K562 (cell line): ENCODE results near the gene SLC25A34. TPM values are rescaled to one million over a fixed set of nuclear protein-coding genes. Genes with fewer than 3 reads are reported as not detected.

Experiments used
- ATAC-seq: fragments of 200-7000 bp; cut with Tn5 transposase; 3 replicates; pipeline ENCODE4 v1.9.1; 2020; ENCODE audit warnings: moderate library complexity
- BruUV-seq: library from RNA; stranded (reverse); fragments of 400-500 nt; replicated peaks from 2 replicates; lab custom pipeline; 2021; lab: Mats Ljungman, UMichigan
- CTCF ChIA-PET: fragments of 300-600 bp; formaldehyde crosslinking; extraction: SDS; loops from one replicate; lab custom pipeline; 2021; ENCODE audit warnings: low intra/inter-chr PET ratio; lab: Yijun Ruan, JAX
- POLR2A ChIA-PET: fragments of 300-600, 350-650 bp; sonication (Branson Sonifier 250); formaldehyde crosslinking; extraction: SDS; loops from one replicate; lab custom pipeline; 2021; ENCODE audit warnings: antibody characterized with exemption, inconsistent platforms; lab: Yijun Ruan, JAX
- DNase-seq, 4 experiments: peaks; one replicate each; pipeline versions ENCODE4 v3.0.0 to v3.0.0-alpha.2; 2011 to 2018; ENCODE audit warnings: low spot score in 3 of 4, mixed read lengths in 3 of 4; ENCODE audit errors: extremely low read depth in 1 of 4
- FAIRE-seq: peaks from 2 replicates; lab custom pipeline; 2011; peaks lifted over from hg19 to GRCh38; lab: Jason Lieb, UNC
- H2AFZ ChIP-seq: 2 replicates; pipeline ENCODE4 v1.6.0; 2011; ENCODE audit warnings: low read depth, low read length, control low read depth, inconsistent platforms
- H3K27ac ChIP-seq: fragments of 200-600 bp; 3 replicates; pipeline ENCODE4 v1.8.0; 2011; ENCODE audit warnings: low read depth, mild to moderate bottlenecking, control low read depth, inconsistent platforms, low read length, moderate library complexity, mixed read lengths; ENCODE audit errors: extremely low read depth
- H3K27me3 ChIP-seq, 2 experiments: fragments of 300-600 bp in 1 of 2; 2 replicates in 1 of 2; 3 replicates in 1 of 2; pipeline versions ENCODE4 v1.6.0 to v1.8.0; 2011; ENCODE audit warnings: inconsistent platforms in 2 of 2, low read length in 2 of 2, mild to moderate bottlenecking in 1 of 2, mixed read lengths in 1 of 2, moderate library complexity in 1 of 2; ENCODE audit not compliant: control insufficient read depth in 2 of 2, insufficient read depth in 2 of 2
- H3K36me3 ChIP-seq: fragments of 300-600 bp; 3 replicates; pipeline ENCODE4 v1.8.0; 2011; ENCODE audit warnings: mild to moderate bottlenecking, low read length, inconsistent platforms; ENCODE audit not compliant: control insufficient read depth, insufficient read depth
- H3K4me1 ChIP-seq, 2 experiments: fragments of 200-600 bp in 1 of 2; replicated peaks in 1 of 2; 2 replicates in 1 of 2; 3 replicates in 1 of 2; pipeline versions ENCODE4 v1.5.1 to v1.8.0; 2011; ENCODE audit warnings: inconsistent platforms in 2 of 2, low read length in 2 of 2, mild to moderate bottlenecking in 1 of 2, mixed read lengths in 1 of 2, moderate library complexity in 1 of 2; ENCODE audit not compliant: control insufficient read depth in 2 of 2, insufficient read depth in 2 of 2
- H3K4me2 ChIP-seq: 2 replicates; pipeline ENCODE4 v1.6.1; 2011; ENCODE audit warnings: low read length, control low read depth, inconsistent platforms, mixed read lengths; ENCODE audit not compliant: insufficient read depth
- H3K4me3 ChIP-seq: fragments of 200-600 bp; sonication (generic), shearing (Covaris generic); 2 replicates; pipeline ENCODE4 v1.5.1; 2016; ENCODE audit warnings: control low read depth, inconsistent platforms
- H3K79me2 ChIP-seq: fragments of 200-600 bp; 3 replicates; pipeline ENCODE4 v1.8.0; 2011; ENCODE audit warnings: low read length, inconsistent platforms; ENCODE audit not compliant: control insufficient read depth, insufficient read depth
- H3K9ac ChIP-seq, 2 experiments: 2 replicates each; pipeline versions ENCODE4 v1.6.0 to v1.6.1; 2011; ENCODE audit warnings: low read depth in 2 of 2, low read length in 2 of 2, control low read depth in 1 of 2, inconsistent platforms in 1 of 2, mild to moderate bottlenecking in 1 of 2, mixed read lengths in 1 of 2; ENCODE audit not compliant: insufficient read depth in 1 of 2
- H3K9me1 ChIP-seq: one replicate; pipeline ENCODE4 v1.6.0; 2011; ENCODE audit warnings: inconsistent platforms, mild to moderate bottlenecking, low read length, moderate library complexity; ENCODE audit not compliant: control insufficient read depth, insufficient read depth
- H3K9me3 ChIP-seq: replicated peaks from 2 replicates; pipeline ENCODE4 v1.5.1; 2011; ENCODE audit warnings: low read depth, low read length, inconsistent platforms; ENCODE audit not compliant: control insufficient read depth, insufficient read depth
- H4K20me1 ChIP-seq: replicated peaks from 2 replicates; pipeline ENCODE4 v1.6.1; 2011; ENCODE audit warnings: low read length, inconsistent platforms, mixed read lengths; ENCODE audit not compliant: control insufficient read depth, insufficient read depth
- ARNT ChIP-seq, 2 experiments: fragments of 450-650 bp; IDR thresholded peaks; 2 replicates each; pipeline ENCODE4 v1.6.1; 2016; ENCODE audit warnings: mild to moderate bottlenecking in 1 of 2
- FOXO4 ChIP-seq: fragments of 450-650 bp; formaldehyde crosslinking; IDR thresholded peaks from 2 replicates; pipeline ENCODE4 v1.4.0; 2020; ENCODE audit warnings: mild to moderate bottlenecking, moderate library complexity
- HMGN3 ChIP-seq: IDR thresholded peaks from 2 replicates; pipeline ENCODE4 v1.6.1; 2011; ENCODE audit warnings: borderline replicate concordance, low read depth, mild to moderate bottlenecking, mixed read lengths, low read length; ENCODE audit not compliant: insufficient read length; ENCODE audit errors: extremely low read depth
- MAX ChIP-seq: sonication (generic); formaldehyde crosslinking; IDR thresholded peaks from 2 replicates; pipeline ENCODE4 v1.9.0; 2022; ENCODE audit warnings: mild to moderate bottlenecking, missing genetic modification reagents
- NCOR1 ChIP-seq: fragments of 450-650 bp; IDR thresholded peaks from 2 replicates; pipeline ENCODE4 v1.6.1; 2016; ENCODE audit warnings: mild to moderate bottlenecking, moderate library complexity
- NR4A1 ChIP-seq, 2 experiments: fragments of 250-450 bp in 1 of 2; fragments of 450-650 bp in 1 of 2; sonication (Bioruptor Pico) in 1 of 2; IDR thresholded peaks; 2 replicates each; pipeline versions ENCODE4 v1.4.0 to v1.6.1; 2016 to 2020; ENCODE audit warnings: mild to moderate bottlenecking in 2 of 2, missing compliant biosample characterization in 1 of 2, missing genetic modification characterization in 1 of 2, moderate library complexity in 1 of 2
- PHB2 ChIP-seq: fragments of 450-650 bp; IDR thresholded peaks from 2 replicates; pipeline ENCODE4 v1.6.1; 2017; ENCODE audit warnings: low read depth
- TEAD4 ChIP-seq, 2 experiments: sonication (generic) in 1 of 2; formaldehyde crosslinking in 1 of 2; IDR thresholded peaks; 2 replicates each; pipeline versions ENCODE4 v1.6.1 to v1.8.0; 2012 to 2022; ENCODE audit warnings: borderline replicate concordance in 1 of 2, inconsistent platforms in 1 of 2, low read length in 1 of 2, mild to moderate bottlenecking in 1 of 2, missing genetic modification reagents in 1 of 2
- ZFP36 ChIP-seq: fragments of 150-350 bp; IDR thresholded peaks from 2 replicates; pipeline ENCODE4 v1.6.1; 2018; ENCODE audit warnings: low read length, low read depth; ENCODE audit not compliant: partially characterized antibody
- ZNF449 ChIP-seq: fragments of 250-450 bp; sonication (Bioruptor Pico); IDR thresholded peaks from 2 replicates; pipeline ENCODE4 v1.8.0; 2022; ENCODE audit warnings: moderate library complexity, mild to moderate bottlenecking, inconsistent platforms
- WGBS: fragments of 100-300 bp; shearing (Covaris generic); methylation state at CpG from one replicate; pipeline ENCODE4 v1.1.6; 2016; ENCODE audit warnings: low coverage, mixed read lengths; ENCODE audit not compliant: insufficient coverage; ENCODE audit errors: missing lambda C conversion rate; 5-methylcytosine and 5-hydroxymethylcytosine counted together
- in situ Hi-C: fragments of 300-500 bp; cut with MboI; formaldehyde crosslinking; loops from 4 replicates; pipeline ENCODE4 v1.15.0; 2018; ENCODE audit warnings: inconsistent platforms, mixed read lengths
- intact Hi-C: fragments of 100-400 bp; cut with micrococcal nuclease; formaldehyde crosslinking; loops from 2 replicates; pipeline ENCODE4 v1.14.2; 2022
- polyA plus RNA-seq, 8 experiments: library from polyadenylated mRNA; depleted of rRNA in 4 of 8; stranded (reverse) in 5 of 8; unstranded in 3 of 8; fragments of >200 nt; fragmentation: Nextera tagmentation in 2 of 8; fragmentation: Illumina TruSeq in 1 of 8; extraction: Ambion mirVana in 2 of 8; extraction: Trizol in 1 of 8; gene quantifications; 2 replicates each; pipeline versions ENCODE4 v1.2.1 to v1.2.3, GENCODE V29; 2011 to 2014; ENCODE audit warnings: inconsistent platforms in 1 of 8, missing spikeins in 1 of 8
- total RNA-seq, 7 experiments: library from RNA; depleted of rRNA in 6 of 7; stranded (reverse); fragments of >200 nt in 6 of 7; fragmentation: Illumina TruSeq in 2 of 7; extraction: Trizol in 2 of 7; gene quantifications; 2 replicates each; pipeline versions ENCODE4 v1.2.1 to v1.2.3, GENCODE V29; 2011 to 2021; ENCODE audit warnings: low replicate concordance in 1 of 7

The SLC25A34 gene
- total and polyA plus RNA-seq, 9 of the 15 experiments (the other 6 are each of a cell fraction or from before 2014, with no cell fraction given) = 0.01 to 0.57 (median 0.16) TPM

- Histone ChIP-seq H3K4me1 (peaks cover 3 to 43% of the 10 kb centered on the region in 2 experiments; a peak in 4 of 5 replicates), H3K36me3 (no peaks in the 10 kb centered on the region), H3K27ac (no peak overlapping the region), H3K79me2 (no peaks in the 10 kb centered on the region), H3K9me1 (no peaks in the 10 kb centered on the region), H3K27me3 (peaks cover 0 to 7% of the 10 kb centered on the region in 2 experiments; a peak in 1 of 5 replicates), H3K9me3 (no peaks in the 10 kb centered on the region), H4K20me1 (peaks cover 4% of the 10 kb centered on the region; the same call in 1 of the 2 replicates), H2AFZ (no peak overlapping the region), H3K4me3 (no peak overlapping the region), H3K4me2 (no peak overlapping the region), H3K9ac (no peak overlapping the region)
- ATAC-seq = no peak
- no peak for TF ChIP-seq NCOR1
- no peak for TF ChIP-seq PHB2
- TF ChIP-seq FOXO4 (CRISPR knock-in tag) = no peak
- peak; percentile 17 for TF ChIP-seq HMGN3
- peak; percentile 13; the same call in 1 of the 2 replicates for TF ChIP-seq MAX (CRISPR knock-in tag)
- TF ChIP-seq TEAD4 (IDR thresholded peaks at IDR 0.05; ENCODE audit: low read length) = no peak
- TF ChIP-seq TEAD4 (CRISPR knock-in tag; IDR thresholded peaks at IDR 0.05; ENCODE audit: borderline replicate concordance) = no peak
- TF ChIP-seq ARNT (IDR thresholded peaks at IDR 0.05) = no peak
- TF ChIP-seq ZNF449 = no peak
- TF ChIP-seq NR4A1 (CRISPR knock-in tag; IDR thresholded peaks at IDR 0.05) = no peak
- TF ChIP-seq NR4A1 (tag; IDR thresholded peaks at IDR 0.05) = no peak
- TF ChIP-seq ZFP36 = no peak
- no TSS peak for BruUV-seq
- CTCF ChIA-PET = interaction anchor here (0.6 kb wide), 1 partner anchor 311 kb away, joined by 3 read pairs; no protein-coding TSS in a partner anchor
- 42% methylated on average over 30 of the region's 30 CpGs for WGBS
- no peak for DNase-seq
- in situ Hi-C loops = no loop called here
- POLR2A ChIA-PET = no interaction called here
- FAIRE-seq = no peak
- intact Hi-C loops = no loop called here
Observed at GRCh38 chr1:15744122-15744679, 8.1 kb downstream of the SLC25A34 start.
